IPS-18c (cell line): ENCODE data around the gene ERC2.
"Not testable (repeated sequence)": the region's sequence is repeated elsewhere in the genome, so short reads cannot be mapped to it uniquely, and the experiment has no call there.

ENCODE experiments used
- H3K4me3 ChIP-seq: 2 replicates; pipeline ENCODE4 v1.7.0; 2013; ENCODE audit warnings: low read depth, mild to moderate bottlenecking, low read length, moderate library complexity; ENCODE audit not compliant: insufficient read depth
- H3K9me3 ChIP-seq: one replicate; pipeline ENCODE4 v1.6.1; 2013; ENCODE audit warnings: mild to moderate bottlenecking, low read length, moderate library complexity; ENCODE audit not compliant: control insufficient read depth, insufficient read depth

The ERC2 gene

DNA sequence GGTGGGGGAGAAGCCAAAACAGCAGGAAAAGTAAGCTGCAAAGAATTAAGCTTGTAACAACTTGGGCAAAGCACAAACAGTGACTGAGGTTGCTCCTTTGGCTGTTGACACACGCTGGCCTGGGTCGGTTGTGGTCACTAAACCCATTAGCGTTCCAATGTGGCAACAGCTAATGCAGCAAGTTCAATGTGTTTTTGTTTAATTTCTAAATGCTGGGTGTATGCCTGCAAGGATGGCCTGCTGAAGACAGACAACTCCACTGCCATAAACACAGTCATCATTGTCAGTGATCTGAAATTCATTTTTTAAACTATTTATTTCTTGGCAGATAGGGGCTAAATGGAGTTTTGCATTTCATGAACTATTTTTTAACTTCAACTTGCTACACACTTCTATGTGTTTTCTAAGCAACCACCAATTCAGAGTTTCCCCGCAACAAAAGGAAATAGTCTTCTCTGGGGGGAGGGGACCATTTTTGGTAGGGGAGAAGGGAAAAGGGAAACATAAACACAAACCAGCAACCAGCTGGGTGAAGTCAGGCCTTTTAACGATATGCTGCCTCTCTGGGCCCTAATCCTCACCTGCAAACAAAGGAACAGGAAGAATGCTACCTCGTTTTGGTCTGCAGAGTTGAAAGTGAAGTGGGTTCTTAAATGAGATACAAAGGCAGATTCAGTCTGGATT lies 946.4 kb downstream of the ERC2 start:
- H3K4me3 ChIP-seq = no peak overlapping the region
- no peaks in the 10 kb centered on the region for H3K9me3 ChIP-seq

DNA sequence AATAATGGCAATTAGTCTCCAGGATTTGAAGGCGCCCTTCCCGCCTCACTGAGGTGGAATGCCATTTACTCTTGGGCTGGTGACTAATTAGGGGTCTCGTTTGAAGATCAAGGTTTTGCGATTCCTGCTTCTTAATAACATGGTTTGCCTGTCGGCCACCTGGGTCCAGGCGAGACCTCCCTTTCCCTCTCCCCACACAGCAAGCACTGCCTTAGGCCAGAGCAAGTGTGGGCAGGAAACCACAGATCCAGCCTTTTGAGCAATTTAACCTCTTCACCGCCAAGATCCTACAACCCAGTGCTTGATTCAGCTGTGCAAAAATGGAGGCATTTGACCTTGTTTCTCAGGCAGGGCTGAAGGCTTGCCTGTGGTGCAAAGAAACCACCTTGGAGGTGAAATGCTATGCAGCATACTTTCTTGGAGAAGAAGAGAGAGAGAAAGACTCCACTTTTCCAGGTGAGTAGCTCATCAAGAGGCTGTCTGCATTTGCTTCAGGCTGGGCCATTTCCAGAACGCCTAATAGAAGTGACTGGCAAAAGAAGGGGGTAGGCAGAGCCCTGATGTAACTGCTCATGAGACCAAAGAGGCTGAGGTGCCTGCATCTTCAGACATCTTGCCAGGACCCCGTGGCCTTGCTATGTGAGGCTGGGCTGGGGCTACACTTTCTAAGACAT lies 947.1 kb downstream of the ERC2 start:
- no peak overlapping the region for H3K4me3 ChIP-seq
- no peaks in the 10 kb centered on the region for H3K9me3 ChIP-seq

GRCh38 chr3:55519019-55519418 lies 949.2 kb downstream of the ERC2 start:
- Histone ChIP-seq H3K9me3 (no peaks in the 10 kb centered on the region), H3K4me3 (no peak overlapping the region)

- H3K9me3 ChIP-seq = no peaks in the 10 kb centered on the region
- H3K4me3 ChIP-seq = no peak overlapping the region
These were observed 949.8 kb downstream of the ERC2 start for GRCh38 chr3:55518451-55518850.

GRCh38 chr3:55516392-55517030 lies 951.8 kb downstream of the ERC2 start:
- Histone ChIP-seq H3K4me3 (no peak overlapping the region), H3K9me3 (no peaks in the 10 kb centered on the region)

- Histone ChIP-seq H3K4me3 (no peak overlapping the region), H3K9me3 (no peaks in the 10 kb centered on the region)
These were observed 952.6 kb downstream of the ERC2 start for GRCh38 chr3:55515550-55516246.

DNA sequence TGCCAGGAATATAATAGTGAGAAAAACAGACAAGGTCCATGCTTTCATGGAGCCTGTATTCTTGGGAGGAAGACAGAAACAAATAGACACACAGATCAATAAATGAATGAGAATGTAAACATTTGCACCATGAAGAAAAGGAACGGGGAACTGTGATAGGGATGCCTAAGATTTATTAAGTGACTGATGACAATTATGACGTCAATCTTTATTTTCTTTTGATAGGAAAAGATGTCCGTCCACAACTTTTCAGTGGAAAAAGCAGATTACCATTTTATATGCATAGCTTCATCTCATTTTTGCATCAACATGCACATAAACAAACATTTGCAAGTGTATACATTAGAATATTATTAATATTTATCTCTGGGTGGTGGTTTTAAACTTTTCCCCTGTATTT lies 953.3 kb downstream of the ERC2 start:
- H3K4me3 ChIP-seq = no peak overlapping the region
- no peaks in the 10 kb centered on the region for H3K9me3 ChIP-seq

DNA sequence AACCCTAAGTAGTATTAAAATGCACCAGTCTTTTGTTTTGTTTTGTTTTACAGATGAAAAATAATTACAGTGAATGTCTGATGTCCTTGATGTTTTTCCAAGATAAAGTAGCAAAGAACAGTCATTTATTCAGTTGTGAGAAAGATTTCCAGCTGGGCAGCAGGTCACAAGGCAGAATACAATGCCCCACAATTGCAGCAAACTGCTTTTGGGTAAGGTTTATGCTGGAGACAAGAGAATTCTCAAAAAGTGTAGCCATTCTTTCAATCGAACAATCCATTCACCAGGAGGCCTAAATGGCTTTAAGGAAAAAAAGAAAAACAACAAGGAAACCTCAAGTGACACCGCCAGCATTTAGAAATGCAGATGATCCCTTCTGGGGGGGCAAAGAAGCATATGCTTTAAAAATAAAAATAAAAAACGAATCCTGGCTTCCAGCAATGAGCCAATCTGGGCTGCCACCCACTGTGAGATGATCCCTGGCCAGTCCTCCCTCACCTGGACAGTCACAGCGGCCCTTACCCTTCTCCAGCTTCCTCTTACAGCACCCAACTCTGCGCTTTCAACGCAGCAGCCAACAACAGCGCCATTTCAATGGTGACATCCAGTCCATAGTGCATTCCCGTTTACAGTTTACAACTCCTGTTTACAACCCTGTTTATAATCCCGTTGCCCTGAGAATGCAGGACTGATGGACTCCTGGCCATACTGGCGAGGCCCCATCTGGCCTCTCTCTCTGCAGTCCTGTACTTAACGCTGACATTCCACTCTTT lies 955.5 kb downstream of the ERC2 start:
- Histone ChIP-seq H3K9me3 (no peaks in the 10 kb centered on the region), H3K4me3 (no peak overlapping the region)

DNA sequence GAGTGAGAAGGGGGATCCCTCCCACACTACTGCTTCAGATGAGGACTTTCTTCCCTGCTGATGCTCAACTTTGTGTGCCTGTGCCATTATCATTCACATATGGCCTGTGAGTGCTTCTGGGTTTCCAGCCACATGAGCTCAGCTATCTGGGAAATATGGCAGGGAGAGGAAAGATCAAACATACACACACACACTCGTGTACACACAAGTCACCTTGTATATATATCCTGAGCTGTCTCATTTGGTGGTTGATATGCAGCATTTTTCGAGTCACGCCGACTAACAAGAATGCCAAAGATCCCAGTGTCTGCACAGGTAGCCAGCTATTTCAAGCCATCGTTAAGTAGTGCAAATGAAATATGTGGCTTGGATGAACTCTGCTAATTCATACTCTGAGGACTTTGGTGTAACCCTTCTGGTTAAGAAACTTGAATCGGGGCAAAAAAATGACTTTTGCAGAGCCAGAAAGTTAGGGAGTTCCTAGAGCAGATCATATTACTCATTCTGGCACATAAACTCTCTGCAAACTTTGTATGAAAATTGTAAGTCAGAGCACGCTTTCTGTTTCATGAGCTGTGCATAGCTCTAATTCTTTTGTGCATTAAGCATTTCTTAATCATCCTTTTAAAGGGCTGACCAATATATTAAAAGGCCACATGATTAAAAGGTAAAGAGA lies 956.2 kb downstream of the ERC2 start:
- no peak overlapping the region for H3K4me3 ChIP-seq
- no peaks in the 10 kb centered on the region for H3K9me3 ChIP-seq

GRCh38 chr3:55508335-55508734 lies 959.9 kb downstream of the ERC2 start:
- Histone ChIP-seq H3K4me3 (no peak overlapping the region), H3K9me3 (no peaks in the 10 kb centered on the region)

DNA sequence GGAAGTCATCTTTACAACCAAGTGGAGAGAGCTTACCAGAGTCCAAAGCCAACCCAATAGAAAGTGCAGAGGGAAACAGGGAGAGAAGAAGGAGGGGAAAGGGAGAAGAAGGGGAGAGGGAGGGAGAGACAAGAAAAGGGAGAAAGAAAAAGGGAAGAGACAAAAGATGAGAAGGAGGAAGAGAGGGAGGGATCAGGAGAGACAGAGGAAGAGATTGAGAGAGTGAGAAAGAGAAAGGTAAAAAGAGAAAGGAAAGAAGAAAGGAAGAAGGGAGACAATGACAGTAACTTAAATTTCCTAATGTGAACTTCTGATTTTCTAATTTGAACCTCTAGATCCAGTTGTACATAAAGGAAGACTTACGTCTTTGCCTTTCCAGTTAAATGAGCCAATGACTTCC lies 960.5 kb downstream of the ERC2 start:
- Histone ChIP-seq H3K9me3 (no peaks in the 10 kb centered on the region), H3K4me3 (no peak overlapping the region)

DNA sequence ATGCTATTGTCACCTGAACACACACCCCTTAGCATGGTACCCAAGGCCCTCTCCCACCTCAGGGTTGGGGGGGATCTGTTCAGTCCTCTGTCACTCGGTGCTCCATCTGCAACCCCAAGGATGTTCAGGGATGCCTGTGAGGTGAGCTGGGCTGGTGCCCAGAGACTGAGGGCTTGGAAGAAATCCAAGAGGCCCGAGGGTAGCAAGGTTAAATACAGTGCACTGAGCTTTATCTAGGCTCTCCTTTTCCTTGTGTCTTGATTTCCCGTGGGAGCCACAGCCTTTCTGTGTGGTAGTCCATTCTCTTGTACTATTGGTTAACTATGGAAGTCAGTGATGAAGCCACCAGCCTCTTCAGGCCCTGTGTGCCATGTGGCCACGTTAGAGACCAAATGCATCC lies 962.5 kb downstream of the ERC2 start:
- H3K9me3 ChIP-seq = no peaks in the 10 kb centered on the region
- no peak overlapping the region for H3K4me3 ChIP-seq

DNA sequence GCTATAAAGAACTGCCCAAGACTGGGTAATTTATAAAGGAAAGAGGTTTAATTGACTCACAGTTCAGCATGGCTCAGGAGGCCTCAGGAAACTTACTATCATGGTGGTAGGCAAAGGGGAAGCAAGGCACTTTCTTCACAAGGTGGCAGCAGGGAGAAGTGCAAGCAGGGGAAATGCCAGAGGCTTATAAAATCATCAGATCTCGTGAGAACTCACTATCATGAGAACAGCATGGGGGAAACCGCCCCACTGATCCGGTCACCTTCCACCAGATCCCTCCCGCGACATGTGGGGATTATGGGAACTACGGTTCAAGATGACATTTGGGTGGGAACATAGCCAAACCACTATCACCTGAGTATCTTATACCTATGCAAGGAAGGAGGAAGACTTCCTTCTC lies 963.2 kb downstream of the ERC2 start:
- not testable (repeated sequence) for H3K4me3 ChIP-seq, H3K9me3 ChIP-seq

DNA sequence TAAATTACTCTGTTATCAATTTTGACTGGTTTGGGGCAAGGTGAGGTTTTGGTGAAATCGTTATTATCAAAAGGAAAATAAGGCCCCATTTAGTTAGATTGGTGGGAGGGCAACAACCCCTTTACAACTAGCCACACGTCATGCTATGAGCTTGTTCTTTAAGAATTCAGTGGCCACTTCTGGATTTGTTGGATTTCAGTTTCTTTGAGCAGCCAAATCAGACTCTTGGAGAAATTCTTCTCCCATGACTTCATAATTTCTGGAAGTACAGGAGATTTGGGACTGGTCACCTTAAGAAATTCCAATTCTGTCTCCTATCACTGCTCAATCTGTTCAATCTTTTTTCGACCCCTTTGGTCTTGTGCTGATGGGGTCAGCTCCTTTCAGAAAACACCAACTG lies 966.4 kb downstream of the ERC2 start:
- H3K4me3 ChIP-seq = no peak overlapping the region
- H3K9me3 ChIP-seq = no peaks in the 10 kb centered on the region

GRCh38 chr3:55500555-55501330 lies 967.5 kb downstream of the ERC2 start:
- Histone ChIP-seq H3K9me3 (no peaks in the 10 kb centered on the region), H3K4me3 (no peak overlapping the region)

DNA sequence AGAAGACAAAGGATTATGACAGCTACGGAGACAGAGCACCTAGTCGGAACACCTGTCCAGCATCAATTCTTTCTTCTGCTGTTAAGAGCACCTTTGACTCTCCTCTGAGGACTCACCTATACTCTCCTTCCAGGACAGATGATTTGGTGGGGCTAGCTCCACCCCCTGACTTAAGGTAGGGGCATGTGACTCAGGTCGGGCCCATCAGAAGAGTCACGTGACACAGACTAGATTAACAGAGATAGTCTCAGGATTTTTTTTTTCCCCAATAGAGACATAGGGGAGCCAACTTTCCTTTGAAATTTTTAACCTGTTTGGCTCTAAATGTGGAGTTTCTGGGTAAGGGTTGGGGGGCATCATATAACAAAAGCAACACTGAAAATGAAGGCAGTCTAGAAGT lies 969.7 kb downstream of the ERC2 start:
- Histone ChIP-seq H3K4me3 (no peak overlapping the region), H3K9me3 (no peaks in the 10 kb centered on the region)
